SHP77 (cell line): Measurements from ENCODE around the gene SPRY1.

Source experiments
- DNase-seq, 2 experiments: peaks; one replicate each; lab custom pipeline; 2025; lab: John Stamatoyannopoulos, UW

The SPRY1 gene

GRCh38 chr4:123443401-123444289 is 47.0 kb downstream of the SPRY1 start:
- no peak for DNase-seq

- peak in 1 of 2 experiments; percentile 69 for DNase-seq
These were observed 47.7 kb downstream of the SPRY1 start for GRCh38 chr4:123444290-123444731.

GRCh38 chr4:123446865-123447474 is 50.4 kb downstream of the SPRY1 start:
- no peak for DNase-seq

GRCh38 chr4:123449362-123449761 is 52.8 kb downstream of the SPRY1 start:
- no peak for DNase-seq

- no peak for DNase-seq
These were observed 53.2 kb downstream of the SPRY1 start for GRCh38 chr4:123449780-123450179.

GRCh38 chr4:123450393-123450792 is 53.8 kb downstream of the SPRY1 start:
- DNase-seq = no peak

- peak in 1 of 2 experiments; percentile 42 for DNase-seq
These were observed 56.0 kb downstream of the SPRY1 start for GRCh38 chr4:123452616-123453015.

- no peak for DNase-seq
These were observed 56.6 kb downstream of the SPRY1 start for GRCh38 chr4:123453061-123453680.
